ENCODE results near the gene DOK3.
"Not testable (repeated sequence)": the region's sequence is repeated elsewhere in the genome, so short reads cannot be mapped to it uniquely, and the experiment has no call there.

The DOK3 gene

GRCh38 chr5:177542816-177543465 lies 33.3 kb upstream of the DOK3 start:
- no peak for DNase-seq (ENCODE audit: low spot score in 2 of 2)
- Histone ChIP-seq H3K4me3 (no peak overlapping the region), H3K9me3 (no peaks in the 10 kb centered on the region), H3K4me1 (peaks cover 15% of the 10 kb centered on the region), H3K36me3 (replicated peaks) (peaks cover 24% of the 10 kb centered on the region), H3K27me3 (ENCODE audit: low read depth) (no peaks in the 10 kb centered on the region)
- in situ Hi-C loops (cut with MboI; ENCODE audit: low sequenced_read_pairs) = no loop called here

GRCh38 chr5:177540438-177540837 lies 30.8 kb upstream of the DOK3 start:
- H3K4me1 ChIP-seq = peaks cover 7% of the 10 kb centered on the region; the same call in 1 of the 2 replicates
- no peaks in the 10 kb centered on the region for H3K27me3 ChIP-seq (ENCODE audit: low read depth)
- no peaks in the 10 kb centered on the region for H3K9me3 ChIP-seq
- no peak overlapping the region for H3K4me3 ChIP-seq
- in situ Hi-C loops (cut with MboI; ENCODE audit: low sequenced_read_pairs) = no loop called here
- H3K36me3 ChIP-seq (replicated peaks) = peaks cover 39% of the 10 kb centered on the region
- DNase-seq (ENCODE audit: low spot score in 2 of 2) = no peak

GRCh38 chr5:177539411-177539810 lies 29.8 kb upstream of the DOK3 start:
- DNase-seq (ENCODE audit: low spot score in 2 of 2) = no peak
- Histone ChIP-seq H3K4me1 (peaks cover 7% of the 10 kb centered on the region; the same call in 1 of the 2 replicates), H3K9me3 (no peaks in the 10 kb centered on the region), H3K27me3 (ENCODE audit: low read depth) (no peaks in the 10 kb centered on the region), H3K4me3 (no peak overlapping the region), H3K36me3 (replicated peaks) (peaks cover 45% of the 10 kb centered on the region)
- in situ Hi-C loops (cut with MboI; ENCODE audit: low sequenced_read_pairs) = no loop called here

GRCh38 chr5:177538876-177539275 lies 29.2 kb upstream of the DOK3 start:
- peaks cover 46% of the 10 kb centered on the region for H3K36me3 ChIP-seq (replicated peaks)
- no peak overlapping the region for H3K4me3 ChIP-seq
- H3K9me3 ChIP-seq = no peaks in the 10 kb centered on the region
- H3K27me3 ChIP-seq (ENCODE audit: low read depth) = no peaks in the 10 kb centered on the region
- H3K4me1 ChIP-seq = peaks cover 7% of the 10 kb centered on the region; the same call in 1 of the 2 replicates
- DNase-seq (ENCODE audit: low spot score in 2 of 2) = no peak
- in situ Hi-C loops (cut with MboI; ENCODE audit: low sequenced_read_pairs) = no loop called here

GRCh38 chr5:177537389-177538361 lies 28.0 kb upstream of the DOK3 start:
- H3K9me3 ChIP-seq = no peaks in the 10 kb centered on the region
- no peaks in the 10 kb centered on the region for H3K4me1 ChIP-seq
- in situ Hi-C loops (cut with MboI; ENCODE audit: low sequenced_read_pairs) = no loop called here
- peaks cover 46% of the 10 kb centered on the region for H3K36me3 ChIP-seq (replicated peaks)
- no peaks in the 10 kb centered on the region for H3K27me3 ChIP-seq (ENCODE audit: low read depth)
- no peak for DNase-seq (ENCODE audit: low spot score in 2 of 2)
- no peak overlapping the region for H3K4me3 ChIP-seq

- no peak overlapping the region for H3K4me3 ChIP-seq
- in situ Hi-C loops (cut with MboI; ENCODE audit: low sequenced_read_pairs) = no loop called here
- no peaks in the 10 kb centered on the region for H3K27me3 ChIP-seq (ENCODE audit: low read depth)
- DNase-seq (ENCODE audit: low spot score in 2 of 2) = no peak
- H3K9me3 ChIP-seq = no peaks in the 10 kb centered on the region
- no peaks in the 10 kb centered on the region for H3K4me1 ChIP-seq
- peaks cover 45% of the 10 kb centered on the region for H3K36me3 ChIP-seq (replicated peaks)
Measured at GRCh38 chr5:177536386-177536785, 26.8 kb upstream of the DOK3 start.

GRCh38 chr5:177535125-177535524 lies 25.5 kb upstream of the DOK3 start:
- in situ Hi-C loops (cut with MboI; ENCODE audit: low sequenced_read_pairs) = no loop called here

GRCh38 chr5:177534433-177534832 lies 24.8 kb upstream of the DOK3 start:
- H3K4me3 ChIP-seq; H3K4me1 ChIP-seq; in situ Hi-C loops (cut with MboI; ENCODE audit: low sequenced_read_pairs); DNase-seq (ENCODE audit: low spot score in 2 of 2); H3K27me3 ChIP-seq (ENCODE audit: low read depth); H3K9me3 ChIP-seq: not testable (repeated sequence)
- H3K36me3 ChIP-seq (replicated peaks) = peaks cover 55% of the 10 kb centered on the region

More at GRCh38 chr5:177535125-177535524, 25.5 kb upstream of the DOK3 start:
- Histone ChIP-seq H3K4me3 (no peak overlapping the region), H3K27me3 (ENCODE audit: low read depth) (no peaks in the 10 kb centered on the region), H3K36me3 (replicated peaks) (peaks cover 50% of the 10 kb centered on the region), H3K4me1 (no peaks in the 10 kb centered on the region), H3K9me3 (no peaks in the 10 kb centered on the region)
- no peak for DNase-seq (ENCODE audit: low spot score in 2 of 2)

GRCh38 chr5:177531209-177531940 lies 21.7 kb upstream of the DOK3 start:
- DNase-seq (ENCODE audit: low spot score in 2 of 2) = no peak
- Histone ChIP-seq H3K4me1 (no peaks in the 10 kb centered on the region), H3K36me3 (replicated peaks) (peaks cover 42% of the 10 kb centered on the region), H3K27me3 (ENCODE audit: low read depth) (no peaks in the 10 kb centered on the region), H3K4me3 (no peak overlapping the region), H3K9me3 (no peaks in the 10 kb centered on the region)
- in situ Hi-C loops (cut with MboI; ENCODE audit: low sequenced_read_pairs) = no loop called here

- peaks cover 45% of the 10 kb centered on the region for H3K36me3 ChIP-seq (replicated peaks)
Measured at GRCh38 chr5:177530638-177531037, 21.0 kb upstream of the DOK3 start.

GRCh38 chr5:177529247-177530203 lies 19.9 kb upstream of the DOK3 start:
- Histone ChIP-seq H3K36me3 (replicated peaks) (peaks cover 44% of the 10 kb centered on the region), H3K4me1 (no peaks in the 10 kb centered on the region), H3K4me3 (no peak overlapping the region), H3K9me3 (no peaks in the 10 kb centered on the region), H3K27me3 (ENCODE audit: low read depth) (no peaks in the 10 kb centered on the region)
- in situ Hi-C loops (cut with MboI; ENCODE audit: low sequenced_read_pairs) = no loop called here
- DNase-seq (ENCODE audit: low spot score in 2 of 2) = no peak

More at GRCh38 chr5:177530638-177531037, 21.0 kb upstream of the DOK3 start:
- Histone ChIP-seq H3K4me3 (no peak overlapping the region), H3K27me3 (ENCODE audit: low read depth) (no peaks in the 10 kb centered on the region), H3K9me3 (no peaks in the 10 kb centered on the region), H3K4me1 (no peaks in the 10 kb centered on the region)
- DNase-seq (ENCODE audit: low spot score in 2 of 2) = no peak
- in situ Hi-C loops (cut with MboI; ENCODE audit: low sequenced_read_pairs) = no loop called here

GRCh38 chr5:177528631-177529030 lies 19.0 kb upstream of the DOK3 start:
- in situ Hi-C loops (cut with MboI; ENCODE audit: low sequenced_read_pairs) = no loop called here
- no peaks in the 10 kb centered on the region for H3K9me3 ChIP-seq
- no peak for DNase-seq (ENCODE audit: low spot score in 2 of 2)
- peaks cover 47% of the 10 kb centered on the region for H3K36me3 ChIP-seq (replicated peaks)
- H3K4me1 ChIP-seq = no peaks in the 10 kb centered on the region
- H3K27me3 ChIP-seq (ENCODE audit: low read depth) = no peaks in the 10 kb centered on the region
- H3K4me3 ChIP-seq = no peak overlapping the region

GRCh38 chr5:177527595-177527994 lies 18.0 kb upstream of the DOK3 start:
- H3K27me3 ChIP-seq (ENCODE audit: low read depth) = no peaks in the 10 kb centered on the region
- in situ Hi-C loops (cut with MboI; ENCODE audit: low sequenced_read_pairs) = no loop called here
- no peaks in the 10 kb centered on the region for H3K9me3 ChIP-seq
- DNase-seq (ENCODE audit: low spot score in 2 of 2) = no peak
- H3K36me3 ChIP-seq (replicated peaks) = peaks cover 50% of the 10 kb centered on the region
- H3K4me3 ChIP-seq = no peak overlapping the region
- H3K4me1 ChIP-seq = no peaks in the 10 kb centered on the region

Data from HAP-1 (cell line).